T-helper 2 cell treated with Interferon-gamma antibody and Interleukin-4, amounts not matched to agents 5 μg/mL and 100 μg/mL, for 36 hours (primary cell): ENCODE data around the gene ERVW-1.
"Not testable (repeated sequence)": the region's sequence is repeated elsewhere in the genome, so short reads cannot be mapped to it uniquely, and the experiment has no call there.

Experiments
- DNase-seq: peaks from one replicate; pipeline ENCODE4 v3.0.0; 2021; ENCODE audit warnings: low spot score
- H3K27ac Mint-ChIP-seq: one replicate; pipeline ENCODE4 v1.8.0; 2021; ENCODE audit warnings: mild to moderate bottlenecking, mixed read lengths
- H3K27me3 Mint-ChIP-seq: one replicate; pipeline ENCODE4 v1.8.0; 2021; ENCODE audit warnings: low read depth, mixed read lengths
- H3K36me3 Mint-ChIP-seq: one replicate; pipeline ENCODE4 v1.8.0; 2021; ENCODE audit warnings: low read depth, mixed read lengths
- H3K4me1 Mint-ChIP-seq: one replicate; pipeline ENCODE4 v1.8.0; 2021; ENCODE audit warnings: low read depth, mixed read lengths
- H3K4me3 Mint-ChIP-seq: one replicate; pipeline ENCODE4 v1.8.0; 2022; ENCODE audit warnings: mild to moderate bottlenecking, moderate library complexity, mixed read lengths
- H3K9me3 Mint-ChIP-seq: one replicate; pipeline ENCODE4 v1.8.0; 2021; ENCODE audit warnings: mixed read lengths

The ERVW-1 gene, protein sequence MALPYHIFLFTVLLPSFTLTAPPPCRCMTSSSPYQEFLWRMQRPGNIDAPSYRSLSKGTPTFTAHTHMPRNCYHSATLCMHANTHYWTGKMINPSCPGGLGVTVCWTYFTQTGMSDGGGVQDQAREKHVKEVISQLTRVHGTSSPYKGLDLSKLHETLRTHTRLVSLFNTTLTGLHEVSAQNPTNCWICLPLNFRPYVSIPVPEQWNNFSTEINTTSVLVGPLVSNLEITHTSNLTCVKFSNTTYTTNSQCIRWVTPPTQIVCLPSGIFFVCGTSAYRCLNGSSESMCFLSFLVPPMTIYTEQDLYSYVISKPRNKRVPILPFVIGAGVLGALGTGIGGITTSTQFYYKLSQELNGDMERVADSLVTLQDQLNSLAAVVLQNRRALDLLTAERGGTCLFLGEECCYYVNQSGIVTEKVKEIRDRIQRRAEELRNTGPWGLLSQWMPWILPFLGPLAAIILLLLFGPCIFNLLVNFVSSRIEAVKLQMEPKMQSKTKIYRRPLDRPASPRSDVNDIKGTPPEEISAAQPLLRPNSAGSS

DNA sequence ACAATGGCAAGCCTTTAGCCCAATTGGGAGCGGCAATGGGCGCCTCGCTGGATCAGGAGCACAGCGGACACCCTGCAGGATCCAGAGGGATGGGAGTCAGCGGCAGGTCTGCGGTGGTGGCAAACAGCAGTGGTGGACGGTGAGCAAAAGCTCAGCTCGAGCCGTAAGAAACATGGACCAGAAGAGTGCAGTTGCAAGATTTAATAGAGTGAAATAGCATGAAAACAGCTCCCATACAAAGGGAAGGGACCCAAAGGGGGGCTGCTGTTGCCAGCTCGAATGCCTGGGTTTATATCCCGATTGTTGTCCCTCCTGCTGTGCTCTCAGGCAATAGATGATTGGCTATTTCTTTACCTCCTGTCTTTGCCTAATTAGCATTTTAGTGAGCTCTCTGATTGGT, at the start of gene ERVW-1:
TSS of gene ERVW-1 (minus strand) at position 266 of the 400 bp plus-strand sequence. CDS start 7,565 bp downstream, outside the sequence.
- H3K36me3 Mint-ChIP-seq: not testable (repeated sequence)

DNA sequence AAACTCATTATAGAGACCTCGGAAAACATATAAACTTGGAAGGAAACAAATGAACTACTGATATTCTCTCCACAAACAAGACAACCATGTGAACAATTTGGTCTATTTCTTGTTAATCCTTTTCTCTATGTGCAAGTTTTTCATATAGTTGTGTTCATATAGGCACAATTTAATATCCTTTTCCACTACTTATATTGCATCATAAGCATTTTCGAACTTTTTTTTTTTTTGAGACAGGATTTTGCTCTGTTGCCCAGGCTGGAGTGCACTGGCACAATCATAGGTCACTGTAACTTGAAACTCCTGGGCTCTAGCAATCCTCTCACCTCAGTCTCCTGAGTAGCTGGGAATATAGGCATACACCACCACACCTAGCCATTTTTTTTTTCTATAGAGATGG, 45.4 kb upstream of the ERVW-1 start:
- H3K36me3 Mint-ChIP-seq: no peaks in the 10 kb centered on the region
- H3K4me1 Mint-ChIP-seq: peaks cover 13% of the 10 kb centered on the region
- H3K9me3 Mint-ChIP-seq: no peaks in the 10 kb centered on the region
- DNase-seq: no peak
- no peak overlapping the region for H3K27ac Mint-ChIP-seq
- H3K27me3 Mint-ChIP-seq: no peaks in the 10 kb centered on the region
- H3K4me3 Mint-ChIP-seq: no peak overlapping the region

More for the DNA sequence above, at the start of gene ERVW-1:
- H3K4me1 Mint-ChIP-seq, DNase-seq, H3K27ac Mint-ChIP-seq, H3K27me3 Mint-ChIP-seq, H3K4me3 Mint-ChIP-seq, H3K9me3 Mint-ChIP-seq: not testable (repeated sequence)

DNA sequence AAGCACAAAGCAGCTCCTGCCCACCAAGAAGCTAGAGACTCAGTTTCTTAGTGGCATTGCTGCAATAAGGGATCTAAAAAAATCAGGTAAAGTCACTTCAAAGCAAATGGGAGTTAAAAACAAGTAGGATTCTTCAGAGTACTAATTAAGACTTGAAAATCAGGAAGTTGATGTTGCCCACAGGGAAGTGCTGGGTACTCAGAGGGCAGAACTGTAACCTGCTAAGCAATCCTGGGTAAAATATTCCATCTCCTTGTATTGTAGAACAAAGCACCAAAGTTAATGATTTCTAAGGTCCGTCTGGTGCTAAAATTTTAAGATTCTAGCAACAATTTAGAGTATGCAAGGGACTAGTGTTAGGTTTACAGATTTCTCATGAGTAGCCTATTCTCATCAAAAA, 42.3 kb upstream of the ERVW-1 start:
- no peak overlapping the region for H3K27ac Mint-ChIP-seq

DNA sequence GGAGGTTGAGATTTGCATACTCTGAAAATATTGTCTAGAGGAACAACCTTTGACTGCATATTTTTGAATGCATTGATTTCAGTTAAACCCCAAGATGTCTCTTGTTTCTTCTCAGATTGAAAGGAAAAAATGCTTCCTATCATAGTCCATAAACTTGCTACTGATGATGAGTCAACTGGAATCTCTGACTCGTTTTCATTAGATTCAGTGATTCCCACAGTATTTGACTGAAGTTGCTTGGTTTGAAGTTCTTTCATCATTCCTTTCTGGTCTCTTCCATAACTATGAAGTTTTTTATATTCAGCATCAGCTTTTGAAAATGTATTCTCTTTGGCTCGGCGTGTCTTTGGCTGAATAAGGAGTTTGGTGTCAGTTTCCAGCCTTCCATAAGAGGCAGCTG, 39.9 kb upstream of the ERVW-1 start:
- DNase-seq: no peak
- Mint-ChIP-seq H3K4me3 (no peak overlapping the region), H3K9me3 (no peaks in the 10 kb centered on the region), H3K27me3 (no peaks in the 10 kb centered on the region), H3K27ac (no peak overlapping the region), H3K36me3 (peaks cover 11% of the 10 kb centered on the region), H3K4me1 (no peaks in the 10 kb centered on the region)

More for the DNA sequence above, 42.3 kb upstream of the ERVW-1 start:
- Mint-ChIP-seq H3K4me3 (no peak overlapping the region), H3K4me1 (no peaks in the 10 kb centered on the region), H3K9me3 (no peaks in the 10 kb centered on the region), H3K36me3 (peaks cover 4% of the 10 kb centered on the region), H3K27me3 (no peaks in the 10 kb centered on the region)
- DNase-seq: no peak

DNA sequence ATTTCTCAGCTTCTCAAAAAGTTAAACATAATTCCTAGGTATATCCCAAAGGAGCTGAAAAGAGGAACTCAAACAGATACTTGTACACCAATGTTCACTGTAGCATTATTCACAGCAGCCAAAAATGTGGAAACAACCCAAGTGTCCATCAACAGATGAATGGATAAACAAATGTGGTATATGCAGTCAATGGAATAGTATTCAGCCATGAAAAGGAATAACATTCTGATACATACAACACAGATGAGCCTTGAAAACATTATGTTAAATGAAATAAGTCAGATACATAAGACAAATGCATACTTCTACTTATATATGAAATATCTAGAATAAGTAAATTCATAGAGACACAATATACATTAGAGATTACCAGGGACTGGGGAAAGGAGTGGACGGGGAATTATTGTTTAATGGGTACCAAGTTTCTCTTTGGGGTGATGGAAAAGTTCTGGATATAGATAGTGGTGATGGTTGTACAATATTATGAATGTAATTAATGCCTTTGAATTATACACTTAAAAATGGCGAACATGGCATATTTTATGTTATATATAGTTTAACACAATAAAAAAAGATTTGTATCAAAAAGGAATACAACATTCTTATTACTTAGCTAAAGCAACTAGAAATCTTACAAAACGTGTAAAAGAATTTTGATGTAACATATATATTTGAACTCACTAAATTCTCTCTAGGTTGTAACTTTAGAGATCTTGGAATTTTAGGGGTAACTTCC, 35.6 kb upstream of the ERVW-1 start:
- no peak overlapping the region for H3K4me3 Mint-ChIP-seq
- H3K4me1 Mint-ChIP-seq: no peaks in the 10 kb centered on the region
- H3K36me3 Mint-ChIP-seq: peaks cover 14% of the 10 kb centered on the region
- H3K27me3 Mint-ChIP-seq: no peaks in the 10 kb centered on the region
- no peak for DNase-seq
- H3K9me3 Mint-ChIP-seq: no peaks in the 10 kb centered on the region
- H3K27ac Mint-ChIP-seq: no peak overlapping the region

DNA sequence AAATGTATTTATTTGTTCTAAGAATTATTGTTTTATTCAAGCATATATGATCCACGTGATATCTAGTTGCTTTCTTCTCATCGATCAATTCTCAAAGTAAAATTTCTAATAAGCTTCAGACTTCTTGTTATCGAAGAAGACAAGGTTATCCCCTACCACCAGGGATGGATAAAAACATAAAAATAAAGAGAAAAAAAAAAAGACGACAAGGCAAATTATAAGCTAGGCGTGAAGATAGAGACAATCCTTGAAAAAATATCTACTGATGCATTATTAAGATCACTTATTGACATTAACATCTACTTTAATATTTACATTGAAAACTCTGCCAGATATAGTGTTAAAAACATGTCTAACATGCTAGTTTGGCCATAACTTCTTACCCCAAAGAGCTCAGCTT, 31.2 kb upstream of the ERVW-1 start:
- Mint-ChIP-seq H3K27ac (no peak overlapping the region), H3K36me3 (peaks cover 10% of the 10 kb centered on the region), H3K27me3 (no peaks in the 10 kb centered on the region), H3K4me3 (no peak overlapping the region), H3K4me1 (peaks cover under 1% of the 10 kb centered on the region), H3K9me3 (no peaks in the 10 kb centered on the region)
- DNase-seq: no peak

DNA sequence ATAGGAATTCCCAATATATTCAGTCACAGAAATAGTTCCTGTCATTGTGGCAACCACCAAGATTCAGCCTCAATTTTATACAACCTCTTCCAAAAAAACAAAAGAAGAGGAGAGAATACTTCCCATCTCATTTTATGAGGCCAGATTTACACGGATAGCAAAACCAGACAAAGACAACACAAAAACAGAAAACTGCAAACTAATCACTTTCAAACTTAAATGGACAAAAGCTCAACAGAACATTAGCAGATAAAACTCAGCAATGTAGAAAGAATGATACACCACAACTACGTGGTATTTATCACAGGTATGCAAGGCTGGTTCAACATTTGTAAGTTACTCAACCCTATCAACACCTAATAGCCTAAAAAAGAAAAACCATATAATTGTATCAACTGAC, 28.6 kb upstream of the ERVW-1 start:
- Mint-ChIP-seq H3K4me3 (no peak overlapping the region), H3K4me1 (peaks cover 3% of the 10 kb centered on the region), H3K27ac (no peak overlapping the region), H3K36me3 (no peaks in the 10 kb centered on the region), H3K9me3 (no peaks in the 10 kb centered on the region), H3K27me3 (no peaks in the 10 kb centered on the region)
- DNase-seq: no peak

DNA sequence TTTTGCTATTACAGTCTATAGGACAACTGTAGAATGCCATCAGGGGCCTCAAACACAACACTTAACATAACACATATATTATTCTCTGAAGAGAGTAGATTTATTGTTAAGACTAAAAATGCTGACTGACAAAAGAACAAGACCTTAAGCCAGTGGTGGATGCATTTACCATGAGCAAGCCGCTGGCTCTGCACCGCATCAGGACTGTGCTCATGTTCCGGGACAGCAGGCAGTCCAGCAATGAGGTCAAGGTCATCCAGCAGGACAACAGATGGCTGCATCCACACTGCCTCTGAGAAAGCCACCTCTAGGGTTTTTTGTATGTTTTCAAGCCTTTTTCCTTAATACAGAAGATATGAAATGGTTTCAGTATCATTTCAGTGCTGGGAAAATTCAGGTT, 26.8 kb upstream of the ERVW-1 start:
- DNase-seq: no peak
- H3K4me1 Mint-ChIP-seq: peaks cover 3% of the 10 kb centered on the region
- H3K36me3 Mint-ChIP-seq: peaks cover 8% of the 10 kb centered on the region
- no peak overlapping the region for H3K27ac Mint-ChIP-seq
- H3K27me3 Mint-ChIP-seq: no peaks in the 10 kb centered on the region
- H3K4me3 Mint-ChIP-seq: no peak overlapping the region
- H3K9me3 Mint-ChIP-seq: no peaks in the 10 kb centered on the region

DNA sequence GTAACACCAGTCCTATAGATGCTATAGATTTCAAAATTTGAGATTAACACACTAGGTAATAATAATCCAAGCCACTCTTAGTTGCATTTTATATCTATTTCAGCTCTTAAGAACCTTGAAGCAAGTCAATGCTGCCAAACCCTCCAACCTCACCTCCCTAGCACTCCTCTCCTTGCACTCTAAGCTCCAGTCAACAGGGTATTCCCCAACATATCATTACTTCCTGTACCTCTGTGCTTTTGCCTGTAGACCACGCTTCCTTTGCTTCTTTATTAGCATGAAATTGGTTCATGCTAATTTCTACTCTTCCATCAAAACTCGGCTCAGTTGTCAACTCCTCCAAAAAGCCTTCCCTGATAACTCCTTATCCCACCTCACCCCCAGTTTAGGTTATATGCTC, 26.0 kb upstream of the ERVW-1 start:
- no peak for DNase-seq
- Mint-ChIP-seq H3K27ac (no peak overlapping the region), H3K27me3 (no peaks in the 10 kb centered on the region), H3K36me3 (peaks cover 14% of the 10 kb centered on the region), H3K9me3 (no peaks in the 10 kb centered on the region), H3K4me1 (peaks cover 4% of the 10 kb centered on the region), H3K4me3 (no peak overlapping the region)

DNA sequence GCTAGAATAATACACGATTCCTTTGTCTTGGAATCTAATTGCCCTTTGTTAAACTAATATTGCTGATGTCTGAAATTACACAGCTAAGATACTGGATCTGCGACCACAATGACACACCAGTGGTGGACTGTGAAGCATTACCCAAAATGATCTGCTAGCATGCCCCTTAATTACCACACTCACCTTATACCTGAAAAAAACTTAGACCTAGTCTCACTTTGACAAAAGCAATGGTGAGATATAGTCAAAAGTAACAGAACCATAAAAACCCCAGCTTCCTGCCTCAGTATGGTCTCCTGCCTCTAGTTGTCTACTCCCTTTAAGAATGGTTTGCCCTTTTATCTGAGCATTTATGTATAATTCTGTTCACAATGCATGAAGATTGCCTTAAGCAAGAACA, 20.8 kb upstream of the ERVW-1 start:
- no peaks in the 10 kb centered on the region for H3K27me3 Mint-ChIP-seq
- H3K4me3 Mint-ChIP-seq: no peak overlapping the region
- no peaks in the 10 kb centered on the region for H3K9me3 Mint-ChIP-seq
- H3K27ac Mint-ChIP-seq: no peak overlapping the region
- no peak for DNase-seq
- H3K36me3 Mint-ChIP-seq: peaks cover 25% of the 10 kb centered on the region
- peaks cover 5% of the 10 kb centered on the region for H3K4me1 Mint-ChIP-seq

DNA sequence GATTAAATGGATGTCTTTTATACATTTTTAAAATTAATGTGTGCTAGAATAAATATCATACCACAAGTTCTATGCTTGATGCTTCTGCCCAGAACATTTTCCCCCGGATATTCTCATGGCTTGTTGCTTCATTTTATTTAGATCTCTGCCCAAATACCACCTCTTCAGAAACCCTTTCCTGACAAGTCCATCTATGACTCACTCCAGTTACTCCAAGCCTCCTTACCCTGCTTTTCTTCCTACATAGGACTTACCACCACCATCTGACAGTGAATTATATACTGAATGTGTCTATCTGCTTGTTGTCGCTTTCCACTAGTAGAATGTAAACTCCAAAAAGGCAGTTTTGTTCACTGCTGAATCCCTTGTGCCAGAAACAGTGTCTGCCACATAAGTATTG, 19.1 kb upstream of the ERVW-1 start:
- Mint-ChIP-seq H3K9me3 (no peaks in the 10 kb centered on the region), H3K4me3 (no peak overlapping the region), H3K4me1 (peaks cover 5% of the 10 kb centered on the region), H3K27ac (no peak overlapping the region), H3K36me3 (peaks cover 28% of the 10 kb centered on the region), H3K27me3 (no peaks in the 10 kb centered on the region)
- DNase-seq: no peak

DNA sequence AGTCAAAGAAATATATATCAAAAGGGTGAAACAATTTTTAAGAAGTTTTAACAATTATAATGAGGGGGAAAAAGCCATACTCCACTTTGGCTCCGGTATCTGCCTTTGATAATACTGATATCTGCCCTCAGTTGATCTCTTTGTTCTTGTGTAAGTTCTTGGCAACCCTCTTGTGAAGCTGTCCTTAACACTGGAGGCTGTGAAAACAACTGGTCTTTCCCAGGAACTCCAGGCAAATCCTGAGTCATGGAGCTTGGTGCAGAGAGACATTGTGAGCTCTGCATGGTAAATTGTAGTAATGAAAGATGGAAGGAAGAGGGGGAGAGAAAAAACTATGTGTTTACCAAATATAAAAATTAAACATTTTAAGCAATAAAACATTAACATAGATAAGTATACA, 11.9 kb upstream of the ERVW-1 start:
- H3K9me3 Mint-ChIP-seq: no peaks in the 10 kb centered on the region
- DNase-seq: no peak
- no peak overlapping the region for H3K4me3 Mint-ChIP-seq
- H3K36me3 Mint-ChIP-seq: peaks cover 25% of the 10 kb centered on the region
- H3K4me1 Mint-ChIP-seq: no peaks in the 10 kb centered on the region
- no peaks in the 10 kb centered on the region for H3K27me3 Mint-ChIP-seq
- no peak overlapping the region for H3K27ac Mint-ChIP-seq

DNA sequence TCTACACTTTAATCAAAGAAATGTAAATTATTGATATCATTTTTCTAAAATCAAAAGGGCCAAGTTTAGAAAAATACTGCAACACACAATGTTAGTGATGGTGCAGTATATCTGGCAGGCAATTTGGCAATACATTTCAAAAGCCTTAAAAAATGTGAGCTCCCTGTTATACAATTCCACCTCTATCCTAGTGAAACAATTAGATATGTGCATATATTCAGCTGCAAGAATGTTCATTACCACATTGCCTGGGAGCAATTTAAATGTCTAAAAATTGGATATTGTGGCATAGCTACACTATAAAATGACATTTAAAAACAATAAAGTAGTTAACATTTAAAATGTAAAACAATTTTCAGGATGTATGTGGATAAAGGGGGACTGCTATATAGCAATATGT, 10.1 kb upstream of the ERVW-1 start:
- Mint-ChIP-seq H3K36me3 (peaks cover 20% of the 10 kb centered on the region), H3K27ac (no peak overlapping the region)

DNA sequence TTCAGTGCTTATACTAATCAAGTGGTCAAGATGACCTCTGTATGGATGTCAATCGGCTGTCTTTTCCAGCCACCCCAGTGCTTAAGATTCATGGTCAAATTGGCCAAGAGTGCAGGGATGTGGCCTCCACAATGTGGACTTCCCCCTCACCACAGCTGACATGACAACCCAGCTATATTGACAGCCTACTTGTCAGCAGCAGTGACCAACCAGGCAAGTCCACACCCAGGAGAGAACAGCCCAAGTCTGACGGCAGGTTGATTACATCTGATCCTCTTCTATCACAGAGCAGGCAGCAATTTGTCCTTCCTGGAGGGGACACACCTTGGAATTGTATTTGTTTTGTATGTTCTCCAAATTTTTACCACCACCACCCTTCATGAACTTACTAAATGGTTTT, 8.2 kb upstream of the ERVW-1 start:
- H3K4me3 Mint-ChIP-seq: no peak overlapping the region
- H3K9me3 Mint-ChIP-seq: no peaks in the 10 kb centered on the region
- H3K27ac Mint-ChIP-seq: no peak overlapping the region
- no peaks in the 10 kb centered on the region for H3K4me1 Mint-ChIP-seq
- DNase-seq: no peak
- H3K27me3 Mint-ChIP-seq: no peaks in the 10 kb centered on the region
- H3K36me3 Mint-ChIP-seq: peaks cover 11% of the 10 kb centered on the region

More for the DNA sequence above, 10.1 kb upstream of the ERVW-1 start:
- Mint-ChIP-seq H3K4me3 (no peak overlapping the region), H3K27me3 (no peaks in the 10 kb centered on the region), H3K4me1 (no peaks in the 10 kb centered on the region), H3K9me3 (no peaks in the 10 kb centered on the region)
- no peak for DNase-seq
